ENCODE measurements around the gene DGKI.

GRCh38 chr7:137628216-137628615 is 218.6 kb downstream of the DGKI start:
- TF ChIP-seq, protein P1, sequence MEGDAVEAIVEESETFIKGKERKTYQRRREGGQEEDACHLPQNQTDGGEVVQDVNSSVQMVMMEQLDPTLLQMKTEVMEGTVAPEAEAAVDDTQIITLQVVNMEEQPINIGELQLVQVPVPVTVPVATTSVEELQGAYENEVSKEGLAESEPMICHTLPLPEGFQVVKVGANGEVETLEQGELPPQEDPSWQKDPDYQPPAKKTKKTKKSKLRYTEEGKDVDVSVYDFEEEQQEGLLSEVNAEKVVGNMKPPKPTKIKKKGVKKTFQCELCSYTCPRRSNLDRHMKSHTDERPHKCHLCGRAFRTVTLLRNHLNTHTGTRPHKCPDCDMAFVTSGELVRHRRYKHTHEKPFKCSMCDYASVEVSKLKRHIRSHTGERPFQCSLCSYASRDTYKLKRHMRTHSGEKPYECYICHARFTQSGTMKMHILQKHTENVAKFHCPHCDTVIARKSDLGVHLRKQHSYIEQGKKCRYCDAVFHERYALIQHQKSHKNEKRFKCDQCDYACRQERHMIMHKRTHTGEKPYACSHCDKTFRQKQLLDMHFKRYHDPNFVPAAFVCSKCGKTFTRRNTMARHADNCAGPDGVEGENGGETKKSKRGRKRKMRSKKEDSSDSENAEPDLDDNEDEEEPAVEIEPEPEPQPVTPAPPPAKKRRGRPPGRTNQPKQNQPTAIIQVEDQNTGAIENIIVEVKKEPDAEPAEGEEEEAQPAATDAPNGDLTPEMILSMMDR (conservative IDR thresholded peaks at IDR 0.05 in 1 of 2, IDR thresholded peaks at IDR 0.05 in 1 of 2; ENCODE audit: low read depth in 1 of 2, low read length in 2 of 2), result no peak
- no peak for TF ChIP-seq EZH2 (IDR thresholded peaks at IDR 0.05; ENCODE audit: low read length, missing control alignments)
